ENCODE results near the gene PPP1R13L. TPM values are rescaled to one million over a fixed set of nuclear protein-coding genes. Genes with fewer than 3 reads are reported as not detected.

PPP1R13L gene
- total RNA-seq, 4 donors from 2014 or later: 195 to 597 (median 280) TPM

- H3K4me1 ChIP-seq: peaks cover 2% of the 10 kb centered on the region
- H3K9me3 ChIP-seq: no peaks in the 10 kb centered on the region
- DNase-seq (ENCODE audit: low spot score in 2 of 2): no peak
- 32% methylated on average over 13 of the region's 13 CpGs for WGBS
- peaks cover 3% of the 10 kb centered on the region for H3K36me3 ChIP-seq
- no peaks in the 10 kb centered on the region for H3K27me3 ChIP-seq
- no peak overlapping the region for H3K27ac ChIP-seq
- no peak overlapping the region for H3K4me3 ChIP-seq
- no peak for TF ChIP-seq CTCF (IDR thresholded peaks at IDR 0.05)
- no peak for TF ChIP-seq POLR2A (IDR thresholded peaks at IDR 0.05)
- no peak for TF ChIP-seq EP300 (IDR thresholded peaks at IDR 0.05)
- TF ChIP-seq POLR2AphosphoS5 (IDR thresholded peaks at IDR 0.05): no peak
These were observed 28.7 kb downstream of the PPP1R13L start for GRCh38 chr19:45376045-45376724.

- peak within 1 kb of the TSS; percentile 18 for H3K27ac ChIP-seq
- WGBS: 5% methylated on average over 51 of the region's 55 CpGs
- peak; percentile 100 for DNase-seq (ENCODE audit: low spot score in 2 of 2)
- H3K36me3 ChIP-seq: no peaks in the 10 kb centered on the region
- TF ChIP-seq POLR2A (IDR thresholded peaks at IDR 0.05): no peak
- no peak for TF ChIP-seq POLR2AphosphoS5 (IDR thresholded peaks at IDR 0.05)
- no peak for TF ChIP-seq EP300 (IDR thresholded peaks at IDR 0.05)
- no peak for TF ChIP-seq CTCF (IDR thresholded peaks at IDR 0.05)
- peaks cover 20% of the 10 kb centered on the region for H3K4me1 ChIP-seq
- no peaks in the 10 kb centered on the region for H3K27me3 ChIP-seq
- no peaks in the 10 kb centered on the region for H3K9me3 ChIP-seq
- peak within 1 kb of the TSS; percentile 93 for H3K4me3 ChIP-seq
These were observed 34.3 kb downstream of the PPP1R13L start, which contains the start of gene ERCC2 for GRCh38 chr19:45370410-45371204. ERCC2 (minus strand) TSS chr19:45370573; CDS start chr19:45370540, 33 bp downstream.

GRCh38 chr19:45368737-45369340, 36.0 kb downstream of the PPP1R13L start:
- Histone ChIP-seq H3K27ac (no peak overlapping the region), H3K4me1 (peaks cover 20% of the 10 kb centered on the region), H3K9me3 (no peaks in the 10 kb centered on the region), H3K27me3 (no peaks in the 10 kb centered on the region), H3K4me3 (no peak overlapping the region), H3K36me3 (peaks cover 10% of the 10 kb centered on the region)
- DNase-seq (ENCODE audit: low spot score in 2 of 2): no peak
- TF ChIP-seq CTCF (IDR thresholded peaks at IDR 0.05) (no peak), POLR2AphosphoS5 (IDR thresholded peaks at IDR 0.05) (no peak), EP300 (IDR thresholded peaks at IDR 0.05) (no peak)
- WGBS: 90% methylated on average over 10 of the region's 11 CpGs

- Histone ChIP-seq H3K4me3 (no peak overlapping the region), H3K4me1 (peaks cover 20% of the 10 kb centered on the region), H3K27ac (no peak overlapping the region), H3K27me3 (no peaks in the 10 kb centered on the region), H3K36me3 (peaks cover 17% of the 10 kb centered on the region), H3K9me3 (no peaks in the 10 kb centered on the region)
- WGBS: 91% methylated on average over 4 of the region's 4 CpGs
- no peak for DNase-seq (ENCODE audit: low spot score in 2 of 2)
- TF ChIP-seq EP300 (IDR thresholded peaks at IDR 0.05) (no peak), CTCF (IDR thresholded peaks at IDR 0.05) (no peak), POLR2AphosphoS5 (IDR thresholded peaks at IDR 0.05) (no peak), POLR2A (IDR thresholded peaks at IDR 0.05) (no peak)
These were observed 36.7 kb downstream of the PPP1R13L start for GRCh38 chr19:45368127-45368526.

- no peak overlapping the region for H3K27ac ChIP-seq
- no peak overlapping the region for H3K4me3 ChIP-seq
- H3K4me1 ChIP-seq: peaks cover 8% of the 10 kb centered on the region
- H3K9me3 ChIP-seq: no peaks in the 10 kb centered on the region
- no peaks in the 10 kb centered on the region for H3K27me3 ChIP-seq
- H3K36me3 ChIP-seq: peaks cover 39% of the 10 kb centered on the region
- DNase-seq (ENCODE audit: low spot score in 2 of 2): no peak
- no peak for TF ChIP-seq POLR2AphosphoS5 (IDR thresholded peaks at IDR 0.05)
- no peak for TF ChIP-seq EP300 (IDR thresholded peaks at IDR 0.05)
- WGBS: 83% methylated on average over 12 of the region's 12 CpGs
These were observed 40.2 kb downstream of the PPP1R13L start for GRCh38 chr19:45364696-45365095.

Data from suprapubic skin (tissue), 4 donors.